ENCODE measurements around the gene AKT2. TPM values are rescaled to one million over a fixed set of nuclear protein-coding genes. Genes with fewer than 3 reads are reported as not detected.

The AKT2 gene
- total and polyA plus RNA-seq, 2 of the 8 experiments (the other 6 are each of a cell fraction or from before 2014, with no cell fraction given) = 151 to 183 TPM

DNA sequence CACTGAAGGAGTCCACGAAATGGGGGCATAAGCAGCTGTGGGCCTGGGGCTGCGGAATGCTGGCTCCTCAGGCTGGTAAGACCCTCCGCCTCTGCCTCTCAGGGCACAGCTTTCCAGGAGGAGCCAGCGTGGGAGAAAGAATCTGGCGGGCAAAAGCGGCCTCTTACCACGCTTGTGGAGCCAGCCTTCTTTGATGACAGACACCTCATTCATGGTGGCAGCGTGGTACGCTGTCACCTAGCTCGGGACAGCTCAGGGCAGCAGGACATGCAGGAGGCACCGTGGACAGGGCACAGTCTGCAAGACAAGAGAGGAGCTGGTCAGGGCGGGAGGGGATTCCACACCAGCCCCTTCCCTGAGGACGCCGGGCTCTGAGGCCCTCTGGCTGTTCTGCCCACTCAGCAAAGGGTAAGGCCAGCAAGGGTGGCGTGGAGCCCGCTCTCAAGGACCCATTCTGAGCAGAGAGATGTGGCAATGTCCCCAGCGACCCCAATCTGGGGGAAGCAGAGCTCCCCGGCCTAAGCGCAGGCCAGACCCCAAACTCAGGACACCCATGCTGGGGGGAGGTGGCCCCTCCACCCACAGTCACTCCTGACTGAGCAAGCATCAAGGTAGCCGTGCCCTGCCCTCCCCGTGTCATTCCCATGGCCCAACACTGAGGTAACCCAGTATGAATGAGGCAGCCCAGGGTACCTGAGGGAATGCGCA is 19.9 kb downstream of the AKT2 start (continued):
- TF ChIP-seq CHD7 (IDR thresholded peaks at IDR 0.05; ENCODE audit: insufficient replicate concordance, low read length) (no peak), JUND (IDR thresholded peaks at IDR 0.05; ENCODE audit: low read length) (no peak), SIX5 (IDR thresholded peaks at IDR 0.05; ENCODE audit: low read depth, low read length) (no peak), POLR2A (IDR thresholded peaks at IDR 0.05; ENCODE audit: control extremely low read depth in 1 of 2, low read depth in 2 of 2, low read length in 2 of 2) (no peak), ATF3 (IDR thresholded peaks at IDR 0.05; ENCODE audit: insufficient read depth, low read depth, low read length) (no peak)

Measured in H1 (cell line).